GM19468 (cell line): ENCODE data around the gene WNT5B.

Experiments used
- ATAC-seq: cut with Tn5 transposase; IDR thresholded peaks from one replicate; pipeline ENCODE4 v1.9.1; 2021; ENCODE audit warnings: mild to moderate bottlenecking, moderate library complexity, moderate number of reproducible peaks; ENCODE audit not compliant: unreplicated experiment; ENCODE audit errors: extremely low read depth

WNT5B gene

GRCh38 chr12:1628666-1629337, at the start of gene WNT5B:
Gene WNT5B (plus strand): TSS chr12:1629231. CDS start chr12:1631355, 2,124 bp downstream.
- ATAC-seq = no peak

GRCh38 chr12:1579651-1580435, 49.2 kb upstream of the WNT5B start:
- ATAC-seq = no peak

- ATAC-seq = no peak
Measured at GRCh38 chr12:1580526-1580925, 48.5 kb upstream of the WNT5B start.

- ATAC-seq = no peak
Measured at GRCh38 chr12:1581973-1582708, 46.9 kb upstream of the WNT5B start.

- ATAC-seq = no peak
Measured at GRCh38 chr12:1582709-1583050, 46.4 kb upstream of the WNT5B start.

GRCh38 chr12:1583421-1584078, 45.5 kb upstream of the WNT5B start:
- ATAC-seq = peak; percentile 41

GRCh38 chr12:1584326-1584725, 44.7 kb upstream of the WNT5B start:
- ATAC-seq = no peak

GRCh38 chr12:1587927-1588574, 41.0 kb upstream of the WNT5B start:
- ATAC-seq = no peak

GRCh38 chr12:1588575-1588947, 40.5 kb upstream of the WNT5B start:
- ATAC-seq = no peak

GRCh38 chr12:1590221-1590979, 38.6 kb upstream of the WNT5B start:
- ATAC-seq = no peak

GRCh38 chr12:1591034-1591433, 38.0 kb upstream of the WNT5B start:
- no peak for ATAC-seq

- no peak for ATAC-seq
Measured at GRCh38 chr12:1591543-1591942, 37.5 kb upstream of the WNT5B start.

GRCh38 chr12:1592444-1593173, 36.4 kb upstream of the WNT5B start:
- no peak for ATAC-seq

- ATAC-seq = no peak
Measured at GRCh38 chr12:1593174-1594005, 35.6 kb upstream of the WNT5B start.

- ATAC-seq = peak; percentile 42
Measured at GRCh38 chr12:1594006-1594260, 35.1 kb upstream of the WNT5B start.

- ATAC-seq = peak; percentile 32
Measured at GRCh38 chr12:1594261-1595025, 34.6 kb upstream of the WNT5B start, which contains the start of gene FBXL14. Gene FBXL14 (minus strand): TSS chr12:1594581. CDS start chr12:1594066, 515 bp downstream.

- ATAC-seq = no peak
Measured at GRCh38 chr12:1595026-1595561, 33.9 kb upstream of the WNT5B start.
